Measurements from ENCODE around the gene CYB5R4.

CYB5R4 gene

DNA sequence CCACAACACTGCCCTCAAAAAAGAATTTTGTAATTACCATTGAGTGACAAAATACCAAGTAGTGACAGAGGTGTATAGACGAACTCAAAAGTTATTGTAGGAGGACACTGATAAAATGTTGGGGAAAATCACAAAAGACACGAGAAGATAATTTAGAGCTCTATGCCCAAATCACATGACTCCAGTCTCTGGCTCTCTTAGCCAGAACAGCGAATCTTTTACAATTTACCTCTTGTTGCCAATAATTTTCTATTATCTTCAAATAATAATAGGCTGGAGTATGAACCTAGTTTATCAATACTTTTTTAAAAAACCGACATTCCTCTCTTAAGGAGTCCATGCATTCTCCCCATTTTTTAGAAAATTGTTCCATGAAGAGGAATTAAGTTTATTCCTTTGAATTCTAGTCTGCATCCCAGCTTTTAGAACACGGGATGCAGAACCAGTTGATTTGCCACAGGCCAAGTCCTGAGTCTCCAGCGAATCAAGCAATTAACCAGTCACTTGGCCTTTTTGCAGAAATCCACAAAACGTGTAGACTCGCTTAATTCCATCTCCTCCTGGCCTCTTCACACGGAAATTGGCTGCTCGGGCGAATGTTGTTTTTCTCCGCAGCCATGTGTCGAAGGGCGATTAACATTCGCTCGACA lies 6.8 kb upstream of the CYB5R4 start:
- H3K4me3 ChIP-seq (ENCODE audit: low read length), result peak overlapping the region; percentile 41

DNA sequence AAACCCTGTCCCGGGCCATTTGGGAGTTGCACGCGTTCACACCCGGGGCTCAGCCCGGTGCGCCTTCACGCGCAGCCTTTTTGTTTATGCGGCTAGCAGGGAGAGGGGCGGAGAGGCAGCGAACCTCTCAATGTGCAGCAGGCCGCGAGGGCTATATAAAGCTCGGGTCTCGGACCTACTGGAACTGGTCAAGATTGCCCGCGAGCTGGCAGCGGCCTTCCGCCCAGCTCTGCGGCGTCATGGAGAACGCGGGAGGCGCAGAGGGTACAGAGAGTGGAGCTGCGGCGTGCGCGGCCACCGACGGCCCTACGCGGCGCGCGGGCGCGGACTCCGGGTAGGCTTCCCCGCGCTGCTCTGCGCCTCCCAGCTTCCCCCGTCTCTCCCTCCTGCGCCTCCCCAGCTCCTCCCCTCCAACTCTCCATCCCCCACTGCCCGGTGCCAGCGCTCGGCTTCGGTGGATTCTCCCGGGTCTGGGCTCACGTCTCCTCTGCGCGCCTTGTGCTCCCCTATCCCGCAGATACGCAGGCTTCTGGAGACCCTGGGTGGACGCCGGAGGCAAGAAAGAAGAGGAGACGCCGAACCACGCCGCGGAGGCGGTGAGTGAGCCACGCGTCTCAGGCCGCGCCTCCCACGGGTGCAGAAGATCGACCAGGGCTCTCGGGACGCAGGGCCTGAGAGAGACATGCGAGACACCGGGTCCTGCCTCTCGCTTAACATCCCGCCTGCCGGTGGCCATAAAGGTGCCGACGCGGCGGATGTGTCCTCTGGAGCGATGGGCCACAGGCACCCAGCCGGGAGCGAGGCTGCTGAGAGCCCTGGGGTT lies 6.1 kb upstream of the CYB5R4 start, which contains the start of gene RIPPLY2:
Gene RIPPLY2, plus strand, starts transcription at position 183 of the 823 bp plus-strand sequence. Its CDS starts 57 bp downstream, at position 240.
- peak within 1 kb of the TSS; percentile 41 for H3K4me3 ChIP-seq (ENCODE audit: low read length)
- TF ChIP-seq, protein P1, sequence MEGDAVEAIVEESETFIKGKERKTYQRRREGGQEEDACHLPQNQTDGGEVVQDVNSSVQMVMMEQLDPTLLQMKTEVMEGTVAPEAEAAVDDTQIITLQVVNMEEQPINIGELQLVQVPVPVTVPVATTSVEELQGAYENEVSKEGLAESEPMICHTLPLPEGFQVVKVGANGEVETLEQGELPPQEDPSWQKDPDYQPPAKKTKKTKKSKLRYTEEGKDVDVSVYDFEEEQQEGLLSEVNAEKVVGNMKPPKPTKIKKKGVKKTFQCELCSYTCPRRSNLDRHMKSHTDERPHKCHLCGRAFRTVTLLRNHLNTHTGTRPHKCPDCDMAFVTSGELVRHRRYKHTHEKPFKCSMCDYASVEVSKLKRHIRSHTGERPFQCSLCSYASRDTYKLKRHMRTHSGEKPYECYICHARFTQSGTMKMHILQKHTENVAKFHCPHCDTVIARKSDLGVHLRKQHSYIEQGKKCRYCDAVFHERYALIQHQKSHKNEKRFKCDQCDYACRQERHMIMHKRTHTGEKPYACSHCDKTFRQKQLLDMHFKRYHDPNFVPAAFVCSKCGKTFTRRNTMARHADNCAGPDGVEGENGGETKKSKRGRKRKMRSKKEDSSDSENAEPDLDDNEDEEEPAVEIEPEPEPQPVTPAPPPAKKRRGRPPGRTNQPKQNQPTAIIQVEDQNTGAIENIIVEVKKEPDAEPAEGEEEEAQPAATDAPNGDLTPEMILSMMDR (IDR thresholded peaks at IDR 0.05; ENCODE audit: insufficient read depth, low read depth, low read length, missing control alignments), result no peak
- DNase-seq (ENCODE audit: low read depth), result peak; percentile 51

More for the DNA sequence above, 6.8 kb upstream of the CYB5R4 start:
- DNase-seq (ENCODE audit: low read depth), result no peak
- TF ChIP-seq, protein P1 (IDR thresholded peaks at IDR 0.05; ENCODE audit: insufficient read depth, low read depth, low read length, missing control alignments), result no peak

- no peak for DNase-seq (ENCODE audit: low read depth)
- H3K4me3 ChIP-seq (ENCODE audit: low read length), result peak overlapping the region; percentile 41
- TF ChIP-seq, protein P1 (IDR thresholded peaks at IDR 0.05; ENCODE audit: insufficient read depth, low read depth, low read length, missing control alignments), result no peak
Measured at GRCh38 chr6:83854001-83854501, 5.4 kb upstream of the CYB5R4 start.

- no peak overlapping the region for H3K4me3 ChIP-seq (ENCODE audit: low read length)
- DNase-seq (ENCODE audit: low read depth), result peak; percentile 56
- TF ChIP-seq, protein P1 (IDR thresholded peaks at IDR 0.05; ENCODE audit: insufficient read depth, low read depth, low read length, missing control alignments), result no peak
Measured at GRCh38 chr6:83854766-83855165, 4.7 kb upstream of the CYB5R4 start.

GRCh38 chr6:83860359-83860755 lies 868 bp downstream of the CYB5R4 start:
- no peak for DNase-seq (ENCODE audit: low read depth)
- H3K4me3 ChIP-seq (ENCODE audit: low read length), result peak overlapping the region; percentile 89
- TF ChIP-seq, protein P1 (IDR thresholded peaks at IDR 0.05; ENCODE audit: insufficient read depth, low read depth, low read length, missing control alignments), result no peak

GRCh38 chr6:83860782-83861495 lies 1.4 kb downstream of the CYB5R4 start:
- no peak for DNase-seq (ENCODE audit: low read depth)
- TF ChIP-seq, protein P1 (IDR thresholded peaks at IDR 0.05; ENCODE audit: insufficient read depth, low read depth, low read length, missing control alignments), result no peak
- H3K4me3 ChIP-seq (ENCODE audit: low read length), result peak overlapping the region; percentile 89

Data from epithelial cell of esophagus (primary cell).